SK-N-MC (cell line): Measurements from ENCODE around the gene ADAMTSL3.

Experiments used
- DNase-seq: peaks from one replicate; pipeline ENCODE4 v3.0.0-alpha.2; 2011; ENCODE audit warnings: low read depth, low spot score
- H3K27ac ChIP-seq: fragments of 200-600 bp; sonication (generic); 2 replicates; pipeline ENCODE4 v1.5.1; 2016; ENCODE audit warnings: mixed run types
- H3K36me3 ChIP-seq: fragments of 200-600 bp; sonication (generic); 2 replicates; pipeline ENCODE4 v1.6.1; 2017; ENCODE audit warnings: antibody characterized with exemption, low read length, mixed read lengths; ENCODE audit not compliant: insufficient read depth
- H3K4me3 ChIP-seq: fragments of 200-600 bp; sonication (generic); 2 replicates; pipeline ENCODE4 v1.5.1; 2016
- H3K9ac ChIP-seq: fragments of 200-600 bp; sonication (generic); 2 replicates; pipeline ENCODE4 v1.8.0; 2017; ENCODE audit warnings: mixed run types, mixed read lengths; ENCODE audit not compliant: insufficient read length
- H3K9me3 ChIP-seq: fragments of 200-600 bp; sonication (generic); 2 replicates; pipeline ENCODE4 v1.6.1; 2017; ENCODE audit warnings: low read depth, mild to moderate bottlenecking, antibody characterized with exemption, low read length, moderate library complexity, mixed read lengths
- EZH2 ChIP-seq: fragments of 200-600 bp; sonication (generic); IDR thresholded peaks from one replicate; pipeline ENCODE4 v1.6.1; 2017; ENCODE audit warnings: antibody characterized with exemption
- FOXP2 ChIP-seq: optimal IDR thresholded peaks from 2 replicates; pipeline ENCODE3; 2011; ENCODE audit warnings: mild to moderate bottlenecking, moderate library complexity; ENCODE audit not compliant: insufficient read depth; ENCODE audit errors: extremely low read length, control extremely low read depth
- POLR2AphosphoS5 ChIP-seq: IDR thresholded peaks from 2 replicates; pipeline ENCODE4 v1.6.1; 2012; ENCODE audit warnings: mild to moderate bottlenecking, low read depth, low read length, borderline replicate concordance

ADAMTSL3 gene

GRCh38 chr15:83612898-83613635 lies 40.9 kb upstream of the ADAMTSL3 start:
- DNase-seq: no peak
- TF ChIP-seq POLR2AphosphoS5 (no peak), FOXP2 (no peak), EZH2 (no peak)

GRCh38 chr15:83613714-83614113 lies 40.2 kb upstream of the ADAMTSL3 start:
- H3K4me3 ChIP-seq: no peak overlapping the region
- no peaks in the 10 kb centered on the region for H3K9me3 ChIP-seq
- DNase-seq: no peak
- H3K27ac ChIP-seq: no peak overlapping the region
- H3K36me3 ChIP-seq: peaks cover 11% of the 10 kb centered on the region; the same call in 1 of the 2 replicates
- H3K9ac ChIP-seq: no peak overlapping the region
- TF ChIP-seq EZH2 (no peak), FOXP2 (no peak), POLR2AphosphoS5 (no peak)

More at GRCh38 chr15:83612898-83613635, 40.9 kb upstream of the ADAMTSL3 start:
- H3K27ac ChIP-seq: no peak overlapping the region
- no peaks in the 10 kb centered on the region for H3K9me3 ChIP-seq
- H3K9ac ChIP-seq: no peak overlapping the region
- no peak overlapping the region for H3K4me3 ChIP-seq
- H3K36me3 ChIP-seq: peaks cover 7% of the 10 kb centered on the region; the same call in 1 of the 2 replicates

GRCh38 chr15:83616840-83617239 lies 37.1 kb upstream of the ADAMTSL3 start:
- H3K36me3 ChIP-seq: peaks cover 7% of the 10 kb centered on the region; the same call in 1 of the 2 replicates
- TF ChIP-seq FOXP2 (no peak), POLR2AphosphoS5 (no peak), EZH2 (no peak)
- DNase-seq: no peak
- no peaks in the 10 kb centered on the region for H3K9me3 ChIP-seq
- no peak overlapping the region for H3K27ac ChIP-seq
- H3K9ac ChIP-seq: no peak overlapping the region
- no peak overlapping the region for H3K4me3 ChIP-seq

DNA sequence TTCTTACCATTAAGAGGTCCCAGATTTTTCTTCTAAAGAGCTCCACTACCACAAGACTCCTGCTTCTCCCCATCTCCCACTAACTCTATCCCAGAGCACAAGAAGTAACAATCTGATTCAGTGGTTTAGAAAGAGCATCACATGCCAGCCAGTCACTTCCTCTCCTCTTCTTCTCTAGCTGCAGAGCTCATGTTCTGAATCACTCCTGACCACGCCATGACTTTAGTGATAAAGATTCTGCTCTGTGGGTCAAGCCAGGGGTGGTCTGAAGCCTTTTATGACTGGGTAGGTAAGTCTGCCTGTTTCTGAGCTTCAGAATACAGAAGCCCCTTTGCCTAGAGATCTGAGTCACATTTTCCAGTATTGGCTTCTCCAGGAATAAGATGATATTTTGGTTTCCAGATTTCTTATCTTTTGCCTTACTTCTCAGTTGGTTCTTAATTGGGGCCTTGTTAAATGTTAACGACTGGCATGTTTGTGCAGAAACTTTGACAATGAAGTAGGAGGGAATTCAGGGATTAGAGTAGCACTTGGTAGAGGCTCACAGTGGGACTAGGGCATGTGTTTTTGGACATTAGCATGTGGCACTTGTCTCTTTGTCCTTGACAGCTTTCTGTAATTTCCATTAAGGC lies 27.6 kb upstream of the ADAMTSL3 start:
- no peaks in the 10 kb centered on the region for H3K9me3 ChIP-seq
- TF ChIP-seq EZH2 (no peak), POLR2AphosphoS5 (no peak), FOXP2 (no peak)
- no peak overlapping the region for H3K4me3 ChIP-seq
- H3K27ac ChIP-seq: no peak overlapping the region
- no peak for DNase-seq
- no peak overlapping the region for H3K9ac ChIP-seq
- H3K36me3 ChIP-seq: no peaks in the 10 kb centered on the region

DNA sequence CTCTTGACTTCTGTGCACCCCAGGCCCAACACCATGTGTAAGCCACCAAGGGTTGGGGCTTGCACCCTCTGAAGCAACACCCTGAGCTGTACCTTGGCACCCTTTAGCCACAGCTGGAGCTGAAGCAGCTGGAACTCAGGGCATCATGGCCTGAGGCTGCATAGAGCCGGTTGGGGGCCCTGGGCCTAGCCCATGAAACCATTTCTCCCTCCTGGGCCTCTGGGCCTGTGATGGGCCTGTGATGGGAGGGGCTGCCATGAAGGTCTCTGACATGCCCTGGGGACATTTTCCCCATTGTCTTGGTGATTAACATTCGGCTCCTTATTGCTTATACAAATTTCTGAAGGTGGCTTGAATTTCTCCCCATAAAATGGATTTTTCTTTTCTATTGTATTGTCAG lies 22.4 kb upstream of the ADAMTSL3 start:
- Histone ChIP-seq H3K9ac (no peak overlapping the region), H3K27ac (no peak overlapping the region), H3K36me3 (no peaks in the 10 kb centered on the region), H3K4me3 (no peak overlapping the region), H3K9me3 (no peaks in the 10 kb centered on the region)
- no peak for DNase-seq
- TF ChIP-seq POLR2AphosphoS5: no peak
- no peak for TF ChIP-seq EZH2
- TF ChIP-seq FOXP2: no peak

DNA sequence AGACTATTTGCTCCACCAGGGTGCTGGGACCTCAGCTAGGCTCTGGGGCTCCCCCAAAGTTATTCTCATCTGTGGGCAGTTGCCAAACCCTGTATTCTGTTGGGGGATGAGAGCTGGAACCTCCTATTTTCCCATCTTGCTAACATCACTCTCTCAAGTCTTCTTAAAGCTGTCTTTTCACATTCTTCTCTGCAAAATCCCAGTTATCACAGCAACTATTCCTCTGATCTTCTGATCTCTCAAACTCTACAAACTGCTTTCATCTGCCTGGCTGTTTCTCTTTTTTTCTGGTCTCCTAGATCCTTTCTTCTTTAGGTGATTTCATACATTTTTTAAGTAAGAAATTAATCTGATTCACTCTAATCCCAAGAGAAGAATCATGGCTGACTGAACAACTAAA lies 10.7 kb upstream of the ADAMTSL3 start:
- Histone ChIP-seq H3K9ac (no peak overlapping the region), H3K4me3 (no peak overlapping the region), H3K36me3 (no peaks in the 10 kb centered on the region), H3K9me3 (no peaks in the 10 kb centered on the region), H3K27ac (no peak overlapping the region)
- no peak for DNase-seq
- TF ChIP-seq EZH2: no peak
- TF ChIP-seq POLR2AphosphoS5: no peak
- TF ChIP-seq FOXP2: no peak

GRCh38 chr15:83644439-83644838 lies 9.5 kb upstream of the ADAMTSL3 start:
- Histone ChIP-seq H3K4me3 (no peak overlapping the region), H3K36me3 (no peaks in the 10 kb centered on the region), H3K9me3 (no peaks in the 10 kb centered on the region), H3K9ac (no peak overlapping the region), H3K27ac (no peak overlapping the region)
- no peak for DNase-seq
- TF ChIP-seq FOXP2 (no peak), EZH2 (no peak), POLR2AphosphoS5 (no peak)

DNA sequence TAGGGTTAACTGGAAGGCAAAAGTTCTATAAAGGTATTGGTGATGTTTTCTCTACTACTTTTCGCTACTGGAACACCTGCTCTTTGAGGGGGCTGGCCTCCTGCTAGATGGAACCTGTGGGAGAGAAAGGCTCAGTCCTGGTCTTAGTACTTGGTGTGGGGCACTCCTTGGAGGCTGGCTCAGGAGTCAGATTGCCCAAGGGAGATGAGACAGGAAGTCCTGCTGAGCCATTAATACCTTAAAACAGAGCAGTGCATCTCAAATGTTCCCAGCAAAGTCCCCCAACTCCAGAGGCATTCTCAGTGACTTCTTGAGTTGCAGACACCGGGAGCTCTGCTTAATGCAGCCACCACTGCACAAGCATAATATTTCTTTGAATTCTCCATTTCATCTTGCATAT lies 3.1 kb upstream of the ADAMTSL3 start:
- DNase-seq: peak; percentile 16

DNA sequence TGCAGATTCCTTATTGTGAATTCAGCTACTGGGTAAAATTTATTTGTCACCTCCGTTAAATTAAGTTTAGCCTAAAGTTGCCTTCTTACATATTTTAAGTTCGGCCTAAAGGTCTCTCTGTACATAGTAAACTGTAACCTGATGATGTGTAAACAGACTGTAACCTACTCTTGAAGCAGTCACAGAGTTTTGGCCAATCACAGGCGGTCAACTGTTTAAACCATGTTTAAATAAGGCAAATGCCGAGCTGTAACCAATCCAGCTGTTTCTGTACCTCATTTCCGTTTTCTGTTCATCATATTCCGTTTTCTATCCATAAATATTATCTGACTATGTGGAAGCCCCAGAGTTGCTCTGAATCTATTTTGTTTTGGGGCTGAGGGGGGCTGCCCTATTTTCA lies 2.4 kb upstream of the ADAMTSL3 start:
- Histone ChIP-seq H3K9ac (no peak overlapping the region), H3K4me3 (no peak overlapping the region), H3K36me3 (no peaks in the 10 kb centered on the region), H3K27ac (no peak overlapping the region), H3K9me3 (no peaks in the 10 kb centered on the region)
- TF ChIP-seq EZH2: no peak
- no peak for DNase-seq

More for the DNA sequence above, 3.1 kb upstream of the ADAMTSL3 start:
- Histone ChIP-seq H3K9me3 (no peaks in the 10 kb centered on the region), H3K27ac (no peak overlapping the region), H3K36me3 (no peaks in the 10 kb centered on the region), H3K9ac (no peak overlapping the region), H3K4me3 (no peak overlapping the region)
- TF ChIP-seq EZH2 (no peak), POLR2AphosphoS5 (no peak), FOXP2 (no peak)
